T-helper 2 cell (primary cell): ENCODE measurements around the gene NLRP9.

Experiments
- DNase-seq, 5 experiments: peaks; one replicate each; pipeline versions ENCODE4 v3.0.0 to v3.0.0-alpha.2; 2012 to 2022

NLRP9 gene

DNA sequence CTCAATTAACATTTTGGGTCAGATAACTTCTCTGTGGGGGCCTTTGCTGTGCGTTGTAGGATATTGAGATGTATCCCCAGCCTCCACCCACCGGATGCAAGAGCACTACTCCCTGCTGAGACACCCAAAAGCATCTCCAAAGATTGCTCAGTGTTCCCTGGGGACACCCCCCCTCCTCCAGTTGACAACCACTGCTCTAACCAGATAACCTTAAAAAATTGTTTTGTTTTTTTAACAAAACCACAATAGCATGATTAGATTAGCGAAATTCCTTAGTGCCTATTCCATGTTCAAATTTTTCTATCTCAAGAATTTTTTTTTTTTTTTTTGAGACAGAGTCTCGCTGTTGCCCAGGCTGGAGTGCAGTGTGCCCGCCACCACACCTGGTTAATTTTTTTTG is 65.8 kb downstream of the NLRP9 start:
- DNase-seq = no peak

GRCh38 chr19:55671054-55671378 is 67.2 kb downstream of the NLRP9 start:
- no peak for DNase-seq

DNA sequence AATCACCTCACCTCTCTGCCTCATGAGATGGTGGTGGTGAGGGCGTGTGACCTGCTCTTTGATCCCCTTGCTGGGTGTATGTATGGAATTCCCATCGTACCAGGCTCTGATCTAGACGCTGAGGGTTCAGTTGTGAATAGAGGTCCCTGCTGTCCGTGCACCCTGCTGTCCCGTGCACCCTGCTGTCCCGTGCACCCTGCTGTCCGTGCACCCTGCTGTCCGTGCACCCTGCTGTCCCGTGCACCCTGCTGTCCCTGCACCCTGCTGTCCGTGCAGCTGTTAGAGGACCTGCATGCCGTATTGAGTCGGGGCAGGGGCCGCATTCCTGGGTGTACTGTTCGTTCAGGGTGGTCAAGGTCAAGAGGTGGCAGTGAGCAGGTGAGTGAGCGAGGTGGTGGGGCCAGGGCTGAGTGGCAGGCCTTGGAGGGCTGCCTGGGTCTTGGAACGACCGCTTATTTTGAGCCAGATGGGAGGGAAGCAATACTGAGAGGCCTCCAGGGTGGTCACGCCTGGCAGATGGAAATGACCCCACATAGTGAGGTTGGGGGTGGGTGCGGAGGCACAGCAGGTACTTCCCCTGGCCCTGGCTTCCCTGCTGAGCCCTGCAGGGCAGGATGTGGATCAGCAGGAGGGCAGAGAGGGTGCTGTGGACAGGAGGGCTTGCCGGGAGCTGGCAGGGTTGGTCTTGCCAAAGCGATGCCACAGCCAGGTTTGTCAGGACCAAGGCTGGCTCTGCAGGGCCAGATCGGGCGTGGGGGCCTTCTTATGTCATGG is 67.7 kb downstream of the NLRP9 start:
- peak in 1 of 5 experiments; percentile 32 for DNase-seq

DNA sequence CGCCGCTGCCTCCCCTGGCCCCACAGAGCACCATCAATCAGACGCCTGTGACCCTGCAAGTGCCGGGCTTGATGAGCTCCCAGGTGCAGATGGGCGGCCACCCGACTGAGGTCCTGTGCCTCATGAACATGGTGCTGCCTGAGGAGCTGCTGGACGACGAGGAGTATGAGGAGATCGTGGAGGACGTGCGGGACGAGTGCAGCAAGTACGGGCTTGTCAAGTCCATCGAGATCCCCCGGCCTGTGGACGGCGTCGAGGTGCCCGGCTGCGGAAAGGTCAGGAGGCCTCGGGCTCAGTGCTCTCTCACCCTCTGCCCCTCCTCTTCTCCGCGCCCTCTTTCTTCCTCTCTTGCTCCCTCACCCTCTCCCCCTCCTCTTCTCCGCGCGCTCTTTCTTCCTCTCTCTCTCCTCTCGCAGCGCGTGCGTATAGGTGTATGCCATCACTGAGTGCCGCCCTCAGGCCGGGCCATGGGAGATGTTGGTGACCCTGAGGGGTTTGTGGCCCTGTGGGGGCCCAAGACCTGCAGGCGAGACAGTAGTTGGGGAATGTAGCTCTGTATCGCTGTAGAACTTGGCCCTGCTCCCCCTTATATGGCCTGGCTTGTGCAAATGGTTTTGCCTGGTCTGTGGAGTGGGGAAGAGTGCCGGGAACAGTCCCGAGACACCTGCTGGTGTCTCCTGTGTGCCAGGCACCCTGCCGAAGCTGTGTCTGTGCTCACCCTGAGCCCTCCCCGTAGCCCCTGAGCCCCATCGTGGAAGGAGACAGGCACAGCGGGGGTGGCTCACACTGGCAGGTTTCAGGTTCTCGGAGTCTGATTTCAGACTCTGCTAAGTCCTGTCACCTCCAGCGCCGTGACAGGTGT is 68.6 kb downstream of the NLRP9 start:
- no peak for DNase-seq

DNA sequence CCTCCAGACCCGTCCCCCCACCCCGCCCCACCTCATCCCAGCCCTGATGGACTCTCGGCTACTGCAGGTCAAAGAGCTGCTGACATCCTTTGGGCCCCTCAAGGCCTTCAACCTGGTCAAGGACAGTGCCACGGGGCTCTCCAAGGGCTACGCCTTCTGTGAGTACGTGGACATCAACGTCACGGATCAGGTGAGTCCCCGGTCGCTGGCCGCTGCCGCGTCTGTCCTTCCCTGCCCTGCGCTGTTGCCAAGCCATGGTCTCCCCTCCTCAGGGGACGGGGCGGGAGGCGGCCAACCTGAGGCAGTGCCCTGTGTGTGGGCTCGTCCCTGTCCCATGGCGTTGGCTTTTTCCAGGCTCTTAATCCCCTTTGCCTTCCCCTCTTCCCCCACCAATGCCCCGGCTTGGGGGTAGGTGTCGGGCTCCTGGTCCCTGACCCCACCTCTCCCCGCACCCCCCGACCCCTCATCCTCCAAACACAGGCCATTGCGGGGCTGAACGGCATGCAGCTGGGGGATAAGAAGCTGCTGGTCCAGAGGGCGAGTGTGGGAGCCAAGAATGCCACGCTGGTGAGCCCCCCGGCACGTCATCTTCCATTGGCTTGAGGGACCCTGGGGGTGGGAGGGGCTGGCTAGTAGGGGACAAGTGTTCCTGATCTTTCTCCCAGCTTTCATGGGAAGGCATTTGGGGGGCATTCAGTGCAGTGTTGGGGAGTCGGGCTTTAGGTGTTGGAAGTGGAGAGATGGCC is 69.4 kb downstream of the NLRP9 start:
- DNase-seq = no peak

DNA sequence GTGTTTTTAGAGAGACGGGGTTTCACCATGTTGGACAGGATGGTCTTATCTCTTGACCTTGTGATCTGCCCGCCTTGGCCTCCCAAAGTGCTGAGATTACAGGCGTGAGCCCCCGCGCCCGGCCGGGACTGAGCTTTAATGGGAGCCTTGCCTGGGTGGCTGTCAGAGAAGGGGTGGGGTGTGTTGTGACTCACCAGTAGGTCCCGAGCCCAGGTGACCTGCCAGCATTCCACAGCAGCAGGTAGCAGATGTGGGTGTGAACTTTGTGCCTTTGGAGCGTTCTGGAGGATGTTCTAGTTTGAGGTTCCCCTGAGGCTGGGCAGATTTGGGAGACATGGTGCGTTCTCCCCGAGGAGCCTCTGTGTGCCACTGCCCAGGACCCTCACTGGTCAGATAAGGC is 70.2 kb downstream of the NLRP9 start:
- no peak for DNase-seq

GRCh38 chr19:55667511-55667910 is 70.7 kb downstream of the NLRP9 start:
- DNase-seq = no peak

GRCh38 chr19:55667006-55667381 is 71.2 kb downstream of the NLRP9 start:
- DNase-seq = no peak

- DNase-seq = no peak
Measured at GRCh38 chr19:55666343-55667005, 71.7 kb downstream of the NLRP9 start.

DNA sequence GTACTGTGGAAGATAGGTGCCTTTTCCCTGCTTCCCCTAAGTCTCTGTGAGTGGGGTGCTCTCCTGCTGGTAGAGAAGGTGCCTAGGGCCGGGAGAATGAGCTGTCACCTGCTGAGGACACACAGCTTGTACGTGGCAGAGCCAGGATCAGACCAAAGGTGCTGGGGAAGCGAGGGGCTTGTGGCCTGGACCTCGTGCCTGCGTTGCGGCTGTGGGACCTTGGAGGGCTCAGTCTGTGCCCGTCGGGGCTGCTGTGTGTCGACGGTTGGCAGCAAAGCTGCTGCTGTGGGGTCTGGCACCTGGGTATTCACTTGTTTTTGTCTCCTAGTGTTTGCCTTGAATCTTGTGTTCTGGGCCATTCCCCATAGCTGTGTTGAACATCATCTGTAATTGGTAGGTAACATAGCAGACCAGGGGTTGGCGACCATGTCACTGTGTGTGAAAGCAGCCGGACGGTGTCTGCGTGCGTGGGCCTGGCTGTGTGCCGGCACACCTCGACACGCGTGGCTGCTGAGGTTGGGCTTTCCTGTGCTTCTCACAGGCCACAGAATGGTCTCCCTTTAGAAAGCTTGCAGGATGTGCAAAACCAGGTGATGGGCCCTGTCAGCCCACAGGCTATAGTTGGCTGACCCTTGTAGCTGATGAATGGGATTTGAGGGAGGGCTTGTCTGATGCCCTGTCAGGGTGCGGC is 74.2 kb downstream of the NLRP9 start:
- no peak for DNase-seq

GRCh38 chr19:55661826-55662225 is 76.4 kb downstream of the NLRP9 start:
- no peak for DNase-seq

DNA sequence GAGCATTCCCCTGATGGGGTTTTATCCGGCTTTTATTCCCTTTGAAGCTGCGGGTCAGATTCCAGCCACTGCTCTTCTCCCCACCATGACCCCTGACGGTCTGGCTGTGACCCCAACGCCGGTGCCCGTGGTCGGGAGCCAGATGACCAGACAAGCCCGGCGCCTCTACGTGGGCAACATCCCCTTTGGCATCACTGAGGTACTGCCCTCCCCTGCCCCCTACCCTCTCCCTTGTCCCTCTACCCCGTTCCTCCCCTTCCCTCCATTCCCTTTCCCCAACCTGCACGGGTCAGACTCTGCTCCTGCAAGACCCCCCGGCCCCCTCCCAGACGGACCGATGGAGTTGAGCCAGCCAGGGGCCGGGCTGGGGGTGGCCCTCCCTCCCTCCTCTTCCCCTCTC is 77.2 kb downstream of the NLRP9 start:
- DNase-seq = no peak

DNA sequence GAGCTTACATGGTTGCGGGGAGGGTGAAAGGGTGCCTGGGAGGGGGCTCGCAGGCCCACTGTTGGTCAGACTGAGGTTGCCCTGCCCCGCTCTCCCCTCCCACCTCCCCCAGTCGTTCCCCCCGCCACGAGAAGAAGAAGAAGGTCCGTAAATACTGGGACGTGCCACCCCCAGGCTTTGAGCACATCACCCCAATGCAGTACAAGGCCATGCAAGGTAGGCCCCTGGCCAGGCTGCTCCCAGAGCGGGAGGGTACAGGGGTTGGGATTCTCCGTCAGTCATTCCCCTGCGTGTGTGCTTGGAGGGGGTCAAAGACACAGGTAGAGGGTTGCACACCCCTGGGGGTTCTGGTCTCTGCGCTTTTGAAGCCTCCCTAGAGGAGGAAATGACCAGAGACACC is 77.8 kb downstream of the NLRP9 start:
- DNase-seq = no peak

GRCh38 chr19:55659822-55660221 is 78.4 kb downstream of the NLRP9 start:
- DNase-seq = no peak

GRCh38 chr19:55658846-55659459 is 79.2 kb downstream of the NLRP9 start:
- DNase-seq = no peak
